Endothelial cell of umbilical vein (primary cell): Measurements from ENCODE around the gene PUM2.

ENCODE experiments used
- CTCF ChIP-seq, 2 donors: IDR thresholded peaks; 1 replicate in 1 of 2; 2 replicates in 1 of 2; pipeline ENCODE4 v1.5.1; 2011; ENCODE audit warnings: low read length in 2 of 2, mild to moderate bottlenecking in 2 of 2, moderate library complexity in 2 of 2, control low read depth in 1 of 2, inconsistent platforms in 1 of 2, low read depth in 1 of 2; ENCODE audit not compliant: insufficient read depth in 1 of 2; ENCODE audit errors: extremely low read depth in 1 of 2
- EZH2 ChIP-seq: IDR thresholded peaks from 2 replicates; pipeline ENCODE4 v1.6.1; 2012; ENCODE audit warnings: borderline replicate concordance, low read depth, mild to moderate bottlenecking, moderate library complexity, low read length, inconsistent platforms; ENCODE audit not compliant: severe bottlenecking
- GATA2 ChIP-seq: IDR thresholded peaks from 2 replicates; pipeline ENCODE4 v1.7.0; 2011; ENCODE audit warnings: low read depth, mild to moderate bottlenecking, moderate library complexity, mixed read lengths, low read length; ENCODE audit not compliant: insufficient read length, insufficient read depth
- MYC ChIP-seq: IDR thresholded peaks from one replicate; pipeline ENCODE4 v1.6.1; 2011; ENCODE audit warnings: mild to moderate bottlenecking, low read depth, low read length

DNA sequence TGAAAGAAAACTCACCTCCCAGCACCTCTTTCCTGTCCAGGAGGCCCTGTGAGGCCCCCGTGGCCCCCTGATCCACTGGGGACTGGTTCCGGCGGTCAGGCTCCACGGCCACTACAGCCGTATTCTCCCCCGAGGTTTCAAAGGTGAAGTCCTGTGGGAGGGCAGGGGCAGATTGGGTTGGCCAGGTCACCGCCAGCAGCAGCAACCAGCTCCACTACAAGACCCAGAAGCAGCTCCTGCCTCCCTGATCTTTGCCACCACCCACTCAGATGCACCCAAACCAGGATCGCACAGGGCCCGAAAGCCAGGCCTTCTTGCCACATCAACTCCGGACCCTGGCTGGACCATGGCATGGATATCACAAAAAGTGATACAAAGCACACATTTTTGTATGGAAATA lies 147.6 kb downstream of the PUM2 start:
- TF ChIP-seq MYC (no peak), CTCF (IDR thresholded peaks at IDR 0.05; ENCODE audit: extremely low read depth in 1 of 2, insufficient read depth in 1 of 2, low read depth in 1 of 2, low read length in 2 of 2) (no peak), EZH2 (no peak), GATA2 (no peak)
